Body of pancreas (tissue), 4 donors: ENCODE measurements around the gene FBLN1. TPM values are rescaled to one million over a fixed set of nuclear protein-coding genes. Genes with fewer than 3 reads are reported as not detected.
A peak's percentile ranks its signal among the peaks of the same experiment; 100 is the strongest.

ENCODE experiments used
- ATAC-seq: fragments of 150-250 bp; one replicate; pipeline ENCODE4 v1.9.1; 2016
- DNase-seq, 4 donors: peaks; one replicate each; pipeline ENCODE4 v3.0.0-alpha.2; 2019
- H3K27ac ChIP-seq, 4 donors: fragments of 200-600 bp; sonication (generic); 1 replicate in 3 of 4; 2 replicates in 1 of 4; pipeline versions ENCODE4 v1.5.1 to v1.6.1; 2016 to 2019; ENCODE audit warnings: mild to moderate bottlenecking in 1 of 4, mixed read lengths in 1 of 4, moderate library complexity in 1 of 4
- H3K27me3 ChIP-seq, 2 donors: fragments of 200-600 bp; sonication (generic); one replicate each; pipeline ENCODE4 v1.6.0; 2016; ENCODE audit warnings: mild to moderate bottlenecking in 1 of 2
- H3K36me3 ChIP-seq, 2 donors: fragments of 200-600 bp; sonication (generic); replicated peaks in 1 of 2; 2 replicates each; pipeline ENCODE4 v1.5.1; 2016; ENCODE audit warnings: low read depth in 2 of 2; ENCODE audit not compliant: insufficient read depth in 1 of 2
- H3K4me1 ChIP-seq: fragments of 200-600 bp; sonication (generic); one replicate; pipeline ENCODE4 v1.6.0; 2016
- H3K4me3 ChIP-seq, 2 donors: fragments of 200-600 bp; sonication (generic); 1 replicate in 1 of 2; 2 replicates in 1 of 2; pipeline ENCODE4 v1.5.1; 2016 to 2019
- H3K9me3 ChIP-seq, 3 donors: fragments of 200-600 bp; sonication (generic); 1 replicate in 2 of 3; 2 replicates in 1 of 3; pipeline ENCODE4 v1.5.1; 2016
- POLR2A ChIP-seq, 3 donors: fragments of 450-650 bp; IDR thresholded peaks; one replicate each; pipeline ENCODE4 v1.6.1; 2016; ENCODE audit warnings: antibody characterized with exemption in 3 of 3, mild to moderate bottlenecking in 2 of 3
- WGBS, 2 donors: methylation state at CpG; one replicate each; pipeline ENCODE4 v1.1.5; 2017; 5-methylcytosine and 5-hydroxymethylcytosine counted together
- intact Hi-C: fragments of 100-400 bp; cut with DNase I; formaldehyde crosslinking; loops from one replicate; pipeline ENCODE4 v1.15.1; 2023
- total RNA-seq, 2 donors: library from RNA; depleted of rRNA; stranded (reverse); fragments of >200 nt; gene quantifications; one replicate each; pipeline ENCODE4 v1.1.0, GENCODE V29; 2016
- TF ChIP-seq, protein P1 (sequence below), 7 experiments: fragments of 450-650 bp in 4 of 7; fragments of 200-600 bp in 3 of 7; sonication (generic) in 3 of 7; IDR thresholded peaks; one replicate each; pipeline ENCODE4 v1.5.1; 2016 to 2019; ENCODE audit warnings: antibody characterized with exemption in 7 of 7

Gene FBLN1
- total RNA-seq, 2 donors from 2014 or later: 97.0 to 119 TPM

- Histone ChIP-seq H3K27me3 (no peaks in the 10 kb centered on the region), H3K9me3 (no peaks in the 10 kb centered on the region), H3K27ac (no peak overlapping the region), H3K4me1 (peaks cover 9% of the 10 kb centered on the region), H3K36me3 (no peaks in the 10 kb centered on the region), H3K4me3 (no peak overlapping the region)
- TF ChIP-seq, protein P1, sequence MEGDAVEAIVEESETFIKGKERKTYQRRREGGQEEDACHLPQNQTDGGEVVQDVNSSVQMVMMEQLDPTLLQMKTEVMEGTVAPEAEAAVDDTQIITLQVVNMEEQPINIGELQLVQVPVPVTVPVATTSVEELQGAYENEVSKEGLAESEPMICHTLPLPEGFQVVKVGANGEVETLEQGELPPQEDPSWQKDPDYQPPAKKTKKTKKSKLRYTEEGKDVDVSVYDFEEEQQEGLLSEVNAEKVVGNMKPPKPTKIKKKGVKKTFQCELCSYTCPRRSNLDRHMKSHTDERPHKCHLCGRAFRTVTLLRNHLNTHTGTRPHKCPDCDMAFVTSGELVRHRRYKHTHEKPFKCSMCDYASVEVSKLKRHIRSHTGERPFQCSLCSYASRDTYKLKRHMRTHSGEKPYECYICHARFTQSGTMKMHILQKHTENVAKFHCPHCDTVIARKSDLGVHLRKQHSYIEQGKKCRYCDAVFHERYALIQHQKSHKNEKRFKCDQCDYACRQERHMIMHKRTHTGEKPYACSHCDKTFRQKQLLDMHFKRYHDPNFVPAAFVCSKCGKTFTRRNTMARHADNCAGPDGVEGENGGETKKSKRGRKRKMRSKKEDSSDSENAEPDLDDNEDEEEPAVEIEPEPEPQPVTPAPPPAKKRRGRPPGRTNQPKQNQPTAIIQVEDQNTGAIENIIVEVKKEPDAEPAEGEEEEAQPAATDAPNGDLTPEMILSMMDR (IDR thresholded peaks at IDR 0.05): peak; percentile 74 to 97 (median 88)
- no peak for TF ChIP-seq POLR2A (IDR thresholded peaks at IDR 0.05)
- intact Hi-C loops: no loop called here
- ATAC-seq (peak; percentile 87), DNase-seq (peak; percentile 66 to 83 (median 78))
- WGBS, 2 donors: 20 to 61% methylated on average over 19 to 47 of the region's 54 CpGs
These were observed 143.1 kb downstream of the FBLN1 start for GRCh38 chr22:45645526-45646414.

DNA sequence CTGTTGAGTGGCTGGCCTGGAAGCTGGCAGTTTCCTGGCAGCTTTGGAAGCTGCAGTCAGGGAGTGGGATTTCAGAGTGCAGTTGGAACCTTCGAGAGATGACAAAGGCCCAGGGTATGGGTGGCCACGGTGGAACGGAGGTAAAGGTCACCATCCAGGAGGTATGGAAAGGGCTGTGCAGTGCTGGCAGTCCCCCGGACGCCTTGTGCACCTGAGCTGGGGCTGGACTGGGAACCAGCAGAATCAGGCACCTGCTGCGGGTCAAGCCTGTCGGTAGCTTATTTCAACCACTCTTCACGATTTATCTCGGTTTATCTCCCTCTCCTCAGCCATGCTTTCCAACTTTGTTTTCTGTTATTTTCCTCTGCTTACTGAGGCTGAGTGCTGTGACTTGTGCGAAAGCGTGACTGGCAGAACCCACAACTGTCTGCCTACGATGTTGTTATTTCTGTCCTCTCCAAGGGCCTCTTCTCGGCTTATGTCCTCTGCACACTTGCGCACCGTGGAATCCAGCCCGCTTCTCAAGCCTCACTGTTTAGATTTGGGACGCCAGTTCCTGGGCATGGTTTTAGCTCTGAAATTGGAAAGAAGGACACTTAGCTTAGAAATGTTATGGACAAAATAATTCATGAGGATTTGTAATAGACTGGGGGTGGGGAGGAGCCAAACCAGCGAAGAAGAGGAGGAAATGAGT is 145.0 kb downstream of the FBLN1 start:
- H3K36me3 ChIP-seq: no peaks in the 10 kb centered on the region
- H3K27ac ChIP-seq: no peak overlapping the region
- TF ChIP-seq, protein P1 (IDR thresholded peaks at IDR 0.05): no peak
- TF ChIP-seq POLR2A (IDR thresholded peaks at IDR 0.05): no peak
- peaks cover 9% of the 10 kb centered on the region for H3K4me1 ChIP-seq
- intact Hi-C loops: no loop called here
- ATAC-seq (no peak), DNase-seq (no peak)
- H3K9me3 ChIP-seq: no peaks in the 10 kb centered on the region
- no peaks in the 10 kb centered on the region for H3K27me3 ChIP-seq
- no peak overlapping the region for H3K4me3 ChIP-seq
- WGBS, 2 donors: 74 to 80% methylated on average over 18 of the region's 18 CpGs

GRCh38 chr22:45648301-45649117 is 145.8 kb downstream of the FBLN1 start:
- WGBS, 2 donors: 73 to 78% methylated on average over 24 of the region's 24 CpGs
- intact Hi-C loops: no loop called here
- H3K9me3 ChIP-seq: no peaks in the 10 kb centered on the region
- DNase-seq (no peak), ATAC-seq (no peak)
- H3K4me1 ChIP-seq: peaks cover 9% of the 10 kb centered on the region
- H3K36me3 ChIP-seq: no peaks in the 10 kb centered on the region
- no peaks in the 10 kb centered on the region for H3K27me3 ChIP-seq
- no peak overlapping the region for H3K4me3 ChIP-seq
- TF ChIP-seq, protein P1 (IDR thresholded peaks at IDR 0.05): no peak
- H3K27ac ChIP-seq: no peak overlapping the region

- H3K27ac ChIP-seq: no peak overlapping the region
- peaks cover 9% of the 10 kb centered on the region for H3K4me1 ChIP-seq
- intact Hi-C loops: no loop called here
- no peaks in the 10 kb centered on the region for H3K27me3 ChIP-seq
- ATAC-seq (no peak), DNase-seq (no peak)
- no peaks in the 10 kb centered on the region for H3K36me3 ChIP-seq
- TF ChIP-seq POLR2A (IDR thresholded peaks at IDR 0.05): no peak
- TF ChIP-seq, protein P1 (IDR thresholded peaks at IDR 0.05): no peak
- WGBS, 2 donors: 82 to 89% methylated on average over 6 of the region's 6 CpGs
- no peaks in the 10 kb centered on the region for H3K9me3 ChIP-seq
- H3K4me3 ChIP-seq: no peak overlapping the region
These were observed 147.1 kb downstream of the FBLN1 start for GRCh38 chr22:45649809-45650208.
